GM18873 (cell line): ENCODE measurements around the gene SOX8.

Experiments
- ATAC-seq: cut with Tn5 transposase; IDR thresholded peaks from one replicate; pipeline ENCODE4 v1.9.1; 2021; ENCODE audit warnings: mild to moderate bottlenecking, moderate library complexity, moderate number of reproducible peaks; ENCODE audit not compliant: unreplicated experiment, low FRiP score

SOX8 gene

GRCh38 chr16:1002399-1003166 is 21.0 kb downstream of the SOX8 start:
- no peak for ATAC-seq

- no peak for ATAC-seq
These were observed 22.1 kb downstream of the SOX8 start for GRCh38 chr16:1003391-1004347.

DNA sequence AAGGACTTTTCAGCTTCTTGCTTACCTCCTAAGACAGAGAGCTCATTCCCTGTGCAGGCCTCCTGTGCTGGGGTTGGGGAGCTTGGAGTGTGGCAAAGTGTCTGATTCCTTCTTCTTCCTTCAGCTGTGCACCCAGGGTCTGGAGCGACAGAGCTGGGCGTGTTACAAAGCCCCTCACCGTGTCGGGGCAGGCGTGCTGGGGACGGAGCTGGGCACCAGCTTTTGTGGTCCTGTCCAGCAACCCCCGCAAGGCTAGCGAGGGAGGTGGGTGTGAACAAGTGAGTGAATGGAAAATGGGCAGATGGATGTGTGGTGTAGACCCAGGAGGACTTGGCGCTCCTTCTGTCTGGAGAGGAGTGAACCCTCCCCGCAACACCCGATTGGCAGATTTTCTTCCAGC is 23.7 kb downstream of the SOX8 start:
- no peak for ATAC-seq

DNA sequence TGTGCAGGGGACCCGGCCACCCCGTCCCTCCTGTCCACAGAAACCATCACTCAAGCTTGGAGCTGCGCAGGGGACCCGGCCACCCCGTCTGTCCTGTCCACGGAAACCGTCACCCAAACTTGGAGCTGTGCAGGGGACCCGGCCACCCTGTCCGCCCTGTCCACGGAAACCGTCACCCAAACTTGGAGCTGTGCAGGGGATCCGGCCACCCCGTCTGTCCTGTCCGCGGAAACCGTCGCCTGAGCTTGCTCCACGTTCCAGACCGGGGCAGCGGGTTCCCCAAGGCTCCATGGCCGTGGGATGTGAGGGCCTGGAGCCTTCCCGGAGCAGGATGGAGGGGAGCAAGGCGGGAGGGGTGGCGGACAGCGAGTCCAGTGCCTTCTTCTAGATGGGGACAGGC is 25.2 kb downstream of the SOX8 start:
- no peak for ATAC-seq

- no peak for ATAC-seq
These were observed 25.8 kb downstream of the SOX8 start for GRCh38 chr16:1007284-1007850.

DNA sequence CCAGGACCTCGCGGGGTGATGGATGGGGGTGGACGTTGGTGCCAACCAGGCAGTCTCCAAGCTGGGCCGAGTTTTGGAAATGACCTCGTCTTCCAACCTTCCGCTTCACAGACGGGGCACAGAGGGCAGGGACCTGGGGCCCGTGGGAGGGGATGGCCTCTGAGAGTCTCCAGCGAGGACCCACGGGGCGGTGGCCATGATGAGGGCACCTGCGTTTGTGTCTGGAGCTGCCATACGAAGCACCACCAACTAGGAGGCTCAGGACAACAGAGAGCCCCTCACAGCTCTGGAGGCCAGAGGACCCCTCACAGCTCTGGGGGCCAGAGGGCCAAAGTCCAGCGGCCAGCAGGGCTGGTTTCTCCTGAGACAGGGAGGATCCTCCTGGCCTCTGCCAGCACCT is 26.5 kb downstream of the SOX8 start:
- no peak for ATAC-seq

GRCh38 chr16:1009358-1010150 is 28.0 kb downstream of the SOX8 start:
- no peak for ATAC-seq

DNA sequence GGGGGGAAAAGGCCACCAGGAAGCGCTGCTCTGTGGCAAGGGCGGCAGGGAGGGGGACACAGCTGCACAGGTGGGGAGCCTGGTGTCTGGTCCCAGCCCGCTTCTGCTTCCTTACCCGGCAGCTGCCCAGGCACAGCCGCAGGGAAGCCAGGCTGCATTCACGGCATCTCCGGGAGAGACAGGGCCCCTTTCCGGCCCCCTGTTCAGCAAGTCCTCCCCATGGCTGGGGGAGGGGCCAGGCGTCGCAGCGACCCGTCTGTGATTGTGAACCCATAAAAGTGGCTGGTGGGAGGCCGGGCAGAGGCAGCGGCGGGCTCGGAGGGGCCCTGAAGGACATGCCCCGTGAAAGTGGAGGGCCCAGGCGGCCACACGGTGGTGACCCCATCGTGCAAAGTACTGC is 28.7 kb downstream of the SOX8 start:
- no peak for ATAC-seq

DNA sequence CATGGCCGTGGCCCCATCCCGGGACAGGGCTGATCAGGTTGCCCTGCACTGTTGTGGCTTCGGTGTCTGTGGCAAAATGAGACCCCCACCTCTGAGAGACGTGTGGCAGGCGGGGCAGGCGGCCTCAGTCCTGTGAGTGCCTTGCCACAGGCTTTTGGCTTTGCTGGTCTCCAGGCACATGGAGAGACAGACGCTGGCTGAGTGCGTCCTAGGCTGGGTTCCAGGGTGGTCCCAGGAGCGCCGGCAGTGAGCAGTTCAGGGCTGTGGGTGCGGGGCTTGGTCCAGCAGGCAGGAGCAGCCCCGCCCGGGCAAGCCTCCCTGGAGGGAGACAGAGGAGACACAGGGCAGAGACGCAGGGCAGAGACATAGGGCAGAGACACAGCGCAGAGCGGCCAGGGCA is 29.2 kb downstream of the SOX8 start:
- no peak for ATAC-seq

DNA sequence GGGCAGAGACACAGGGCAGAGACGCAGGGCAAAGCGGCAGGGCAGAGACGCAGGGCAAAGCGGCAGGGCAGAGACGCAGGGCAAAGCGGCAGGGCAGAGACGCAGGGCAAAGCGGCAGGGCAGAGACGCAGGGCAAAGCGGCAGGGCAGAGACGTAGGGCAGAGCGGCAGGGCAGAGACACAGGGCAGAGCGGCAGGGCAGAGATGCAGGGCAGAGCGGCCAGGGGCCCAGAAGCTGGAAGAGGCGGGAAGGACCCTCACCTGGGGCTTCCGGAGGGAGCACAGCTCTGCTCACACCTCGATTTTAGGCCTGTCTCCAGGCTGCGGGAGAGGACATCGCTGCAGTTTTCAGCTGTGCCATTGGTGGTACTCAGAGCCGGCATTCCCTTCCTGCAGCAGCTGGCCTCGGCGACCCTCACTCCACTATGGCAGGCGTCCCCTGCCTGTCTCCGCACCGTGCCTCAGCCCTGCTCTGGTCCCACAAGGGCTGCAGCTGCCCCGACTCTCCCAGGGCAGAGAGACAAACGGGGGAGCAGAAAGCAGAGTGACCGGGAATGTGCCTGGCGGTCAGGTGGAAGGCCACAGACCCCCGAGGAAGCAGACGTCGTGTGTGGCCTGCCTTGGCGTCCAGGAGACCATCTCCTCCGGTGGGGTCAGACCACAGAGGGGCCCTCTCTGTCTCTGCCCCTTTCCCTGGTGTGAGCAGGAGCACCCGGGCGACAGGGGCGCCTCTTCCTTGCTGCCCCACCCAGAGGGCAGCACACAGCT is 29.9 kb downstream of the SOX8 start:
- ATAC-seq: no peak

GRCh38 chr16:1012135-1012534 is 30.6 kb downstream of the SOX8 start:
- no peak for ATAC-seq

GRCh38 chr16:1012722-1013592 is 31.4 kb downstream of the SOX8 start:
- no peak for ATAC-seq

DNA sequence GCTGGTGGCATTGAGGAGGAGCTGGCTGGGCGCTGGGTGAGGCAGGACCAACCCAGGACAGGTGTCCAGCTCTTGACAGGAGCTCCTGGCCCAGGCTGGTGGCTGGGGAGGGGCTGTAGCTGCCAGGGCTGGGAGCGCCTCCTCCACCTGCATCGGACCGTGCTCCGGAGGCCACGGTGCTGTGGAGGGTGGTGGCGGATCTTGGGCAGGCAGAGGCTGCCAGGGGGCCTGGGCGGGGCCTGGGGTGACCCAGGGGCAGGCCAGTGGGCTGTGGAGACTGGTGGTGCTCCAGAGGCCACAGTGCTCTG is 32.0 kb downstream of the SOX8 start:
- ATAC-seq: no peak

DNA sequence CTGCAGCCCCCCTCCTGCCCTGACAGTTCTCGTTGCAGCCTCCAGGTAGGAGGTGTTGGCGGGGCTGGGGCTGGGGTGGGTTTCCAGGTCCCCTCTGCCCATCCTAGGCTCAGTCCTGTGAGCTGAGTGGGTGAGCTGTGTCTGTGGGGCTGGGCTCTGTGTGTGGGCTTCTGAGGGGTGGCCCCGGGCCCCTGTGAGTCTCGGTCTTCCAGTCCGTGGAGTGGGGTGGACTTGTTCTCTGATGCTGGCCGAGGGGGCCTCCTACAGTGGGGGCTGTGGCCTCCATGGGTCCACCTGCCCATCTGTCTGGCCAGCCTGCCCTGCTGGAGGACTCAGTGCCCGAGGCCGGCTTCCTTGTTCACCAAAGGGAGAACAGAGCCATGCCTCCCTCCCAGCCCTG is 32.7 kb downstream of the SOX8 start:
- ATAC-seq: no peak

- ATAC-seq: no peak
These were observed 33.4 kb downstream of the SOX8 start for GRCh38 chr16:1014771-1015495.

- no peak for ATAC-seq
These were observed 37.1 kb downstream of the SOX8 start for GRCh38 chr16:1018447-1019198.

GRCh38 chr16:1019231-1020090 is 37.9 kb downstream of the SOX8 start:
- no peak for ATAC-seq
